ENCODE measurements around the gene SELL. TPM values are rescaled to one million over a fixed set of nuclear protein-coding genes. Genes with fewer than 3 reads are reported as not detected.
"Not testable (repeated sequence)": the region's sequence is repeated elsewhere in the genome, so short reads cannot be mapped to it uniquely, and the experiment has no call there.

The SELL gene
- total RNA-seq, 1 donor = 337 TPM

- Histone ChIP-seq H3K4me3 (ENCODE audit: low read length) (no peak overlapping the region), H3K4me1 (ENCODE audit: insufficient read depth, low read length) (peaks cover 100% of the 10 kb centered on the region), H3K27me3 (ENCODE audit: insufficient read depth, low read length) (no peaks in the 10 kb centered on the region), H3K9me3 (ENCODE audit: low read depth, low read length) (no peaks in the 10 kb centered on the region)
Measured at GRCh38 chr1:169692756-169693460, 18.5 kb downstream of the SELL start.

- H3K4me1 ChIP-seq (ENCODE audit: insufficient read depth, low read length) = peaks cover 81% of the 10 kb centered on the region
- H3K4me3 ChIP-seq (ENCODE audit: low read length) = no peak overlapping the region
Measured at GRCh38 chr1:169690489-169690888, 20.9 kb downstream of the SELL start.

GRCh38 chr1:169689395-169689794, 22.0 kb downstream of the SELL start:
- peaks cover 70% of the 10 kb centered on the region for H3K4me1 ChIP-seq (ENCODE audit: insufficient read depth, low read length)
- no peak overlapping the region for H3K4me3 ChIP-seq (ENCODE audit: low read length)
- H3K27me3 ChIP-seq (ENCODE audit: insufficient read depth, low read length) = no peaks in the 10 kb centered on the region
- no peaks in the 10 kb centered on the region for H3K9me3 ChIP-seq (ENCODE audit: low read depth, low read length)

More at GRCh38 chr1:169690489-169690888, 20.9 kb downstream of the SELL start:
- Histone ChIP-seq H3K9me3 (ENCODE audit: low read depth, low read length) (no peaks in the 10 kb centered on the region), H3K27me3 (ENCODE audit: insufficient read depth, low read length) (no peaks in the 10 kb centered on the region)

- not testable (repeated sequence) for H3K4me3 ChIP-seq (ENCODE audit: low read length)
- H3K4me1 ChIP-seq (ENCODE audit: insufficient read depth, low read length) = peaks cover 68% of the 10 kb centered on the region
Measured at GRCh38 chr1:169688377-169688776, 23.0 kb downstream of the SELL start.

GRCh38 chr1:169683661-169684060, 27.8 kb downstream of the SELL start:
- Histone ChIP-seq H3K4me3 (ENCODE audit: low read length) (no peak overlapping the region), H3K27me3 (ENCODE audit: insufficient read depth, low read length) (no peaks in the 10 kb centered on the region), H3K9me3 (ENCODE audit: low read depth, low read length) (no peaks in the 10 kb centered on the region), H3K4me1 (ENCODE audit: insufficient read depth, low read length) (peaks cover 44% of the 10 kb centered on the region)

More at GRCh38 chr1:169688377-169688776, 23.0 kb downstream of the SELL start:
- H3K9me3 ChIP-seq (ENCODE audit: low read depth, low read length); H3K27me3 ChIP-seq (ENCODE audit: insufficient read depth, low read length): not testable (repeated sequence)

- not testable (repeated sequence) for H3K4me3 ChIP-seq (ENCODE audit: low read length); H3K9me3 ChIP-seq (ENCODE audit: low read depth, low read length); H3K27me3 ChIP-seq (ENCODE audit: insufficient read depth, low read length)
- peaks cover 39% of the 10 kb centered on the region for H3K4me1 ChIP-seq (ENCODE audit: insufficient read depth, low read length)
Measured at GRCh38 chr1:169683168-169683567, 28.3 kb downstream of the SELL start.

GRCh38 chr1:169682071-169682470, 29.3 kb downstream of the SELL start:
- Histone ChIP-seq H3K4me3 (ENCODE audit: low read length) (no peak overlapping the region), H3K4me1 (ENCODE audit: insufficient read depth, low read length) (peaks cover 35% of the 10 kb centered on the region), H3K9me3 (ENCODE audit: low read depth, low read length) (no peaks in the 10 kb centered on the region), H3K27me3 (ENCODE audit: insufficient read depth, low read length) (no peaks in the 10 kb centered on the region)

- Histone ChIP-seq H3K9me3 (ENCODE audit: low read depth, low read length) (no peaks in the 10 kb centered on the region), H3K27me3 (ENCODE audit: insufficient read depth, low read length) (no peaks in the 10 kb centered on the region), H3K4me3 (ENCODE audit: low read length) (no peak overlapping the region), H3K4me1 (ENCODE audit: insufficient read depth, low read length) (peaks cover 45% of the 10 kb centered on the region)
Measured at GRCh38 chr1:169681140-169681539, 30.3 kb downstream of the SELL start.

GRCh38 chr1:169680377-169681019, 30.9 kb downstream of the SELL start:
- no peaks in the 10 kb centered on the region for H3K9me3 ChIP-seq (ENCODE audit: low read depth, low read length)
- peaks cover 51% of the 10 kb centered on the region for H3K4me1 ChIP-seq (ENCODE audit: insufficient read depth, low read length)
- no peaks in the 10 kb centered on the region for H3K27me3 ChIP-seq (ENCODE audit: insufficient read depth, low read length)
- no peak overlapping the region for H3K4me3 ChIP-seq (ENCODE audit: low read length)

GRCh38 chr1:169679692-169680091, 31.7 kb downstream of the SELL start:
- Histone ChIP-seq H3K27me3 (ENCODE audit: insufficient read depth, low read length) (no peaks in the 10 kb centered on the region), H3K4me1 (ENCODE audit: insufficient read depth, low read length) (peaks cover 51% of the 10 kb centered on the region), H3K9me3 (ENCODE audit: low read depth, low read length) (no peaks in the 10 kb centered on the region), H3K4me3 (ENCODE audit: low read length) (no peak overlapping the region)

- H3K27me3 ChIP-seq (ENCODE audit: insufficient read depth, low read length) = no peaks in the 10 kb centered on the region
- peaks cover 32% of the 10 kb centered on the region for H3K4me1 ChIP-seq (ENCODE audit: insufficient read depth, low read length)
- H3K4me3 ChIP-seq (ENCODE audit: low read length) = no peak overlapping the region
- no peaks in the 10 kb centered on the region for H3K9me3 ChIP-seq (ENCODE audit: low read depth, low read length)
Measured at GRCh38 chr1:169676001-169676400, 35.4 kb downstream of the SELL start.

GRCh38 chr1:169670836-169671235, 40.6 kb downstream of the SELL start:
- Histone ChIP-seq H3K9me3 (ENCODE audit: low read depth, low read length) (no peaks in the 10 kb centered on the region), H3K4me3 (ENCODE audit: low read length) (no peak overlapping the region), H3K27me3 (ENCODE audit: insufficient read depth, low read length) (no peaks in the 10 kb centered on the region), H3K4me1 (ENCODE audit: insufficient read depth, low read length) (peaks cover 29% of the 10 kb centered on the region)

GRCh38 chr1:169670244-169670643, 41.2 kb downstream of the SELL start:
- H3K9me3 ChIP-seq (ENCODE audit: low read depth, low read length); H3K4me3 ChIP-seq (ENCODE audit: low read length); H3K27me3 ChIP-seq (ENCODE audit: insufficient read depth, low read length): not testable (repeated sequence)
- peaks cover 26% of the 10 kb centered on the region for H3K4me1 ChIP-seq (ENCODE audit: insufficient read depth, low read length)

- not testable (repeated sequence) for H3K4me3 ChIP-seq (ENCODE audit: low read length); H3K27me3 ChIP-seq (ENCODE audit: insufficient read depth, low read length); H3K9me3 ChIP-seq (ENCODE audit: low read depth, low read length)
- peaks cover 26% of the 10 kb centered on the region for H3K4me1 ChIP-seq (ENCODE audit: insufficient read depth, low read length)
Measured at GRCh38 chr1:169667699-169668596, 43.5 kb downstream of the SELL start.

- H3K9me3 ChIP-seq (ENCODE audit: low read depth, low read length); H3K27me3 ChIP-seq (ENCODE audit: insufficient read depth, low read length); H3K4me3 ChIP-seq (ENCODE audit: low read length): not testable (repeated sequence)
- peaks cover 26% of the 10 kb centered on the region for H3K4me1 ChIP-seq (ENCODE audit: insufficient read depth, low read length)
Measured at GRCh38 chr1:169667227-169667639, 44.2 kb downstream of the SELL start.
